ENCODE measurements around the gene OVCH1.
"Not testable (repeated sequence)": the region's sequence is repeated elsewhere in the genome, so short reads cannot be mapped to it uniquely, and the experiment has no call there.

OVCH1 gene

DNA sequence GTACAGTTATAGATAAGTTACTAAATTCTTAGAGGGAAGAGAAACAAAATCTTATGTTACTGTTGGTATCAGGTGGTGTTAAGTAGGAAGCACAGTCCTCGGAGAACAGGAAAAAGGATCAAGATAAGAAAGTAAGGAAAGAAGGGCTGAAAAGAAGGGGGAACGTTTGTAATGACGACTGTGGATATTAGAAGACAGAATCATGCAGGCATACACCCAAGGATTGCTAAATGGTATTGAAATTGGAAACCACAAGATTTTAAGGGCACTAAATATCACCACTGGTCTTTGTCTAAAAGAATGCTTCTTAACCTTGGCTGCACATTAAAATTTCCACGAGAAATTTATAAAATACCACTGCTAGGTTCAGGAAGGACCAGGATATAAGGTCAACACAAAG lies 82.4 kb downstream of the OVCH1 start:
- DNase-seq (ENCODE audit: low read depth, low spot score) = no peak

DNA sequence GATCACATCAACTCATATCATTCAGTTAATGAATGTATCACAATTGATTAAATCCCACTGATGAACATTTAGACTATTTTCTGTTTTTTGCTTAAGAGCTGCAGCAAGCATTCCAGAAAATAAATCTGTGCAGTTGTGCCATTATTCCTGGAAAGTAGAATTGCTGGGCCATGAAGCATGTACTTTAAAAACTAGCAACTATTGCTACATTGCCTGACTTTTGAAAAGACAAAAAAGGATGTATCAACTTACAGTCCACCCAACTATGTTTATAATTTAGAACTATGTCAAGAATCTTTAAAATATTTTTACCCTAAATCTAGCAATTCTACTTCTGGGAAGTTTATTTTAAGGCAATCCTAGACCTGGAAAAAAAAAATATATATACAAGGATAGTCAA lies 83.1 kb downstream of the OVCH1 start:
- no peak for DNase-seq (ENCODE audit: low read depth, low spot score)

DNA sequence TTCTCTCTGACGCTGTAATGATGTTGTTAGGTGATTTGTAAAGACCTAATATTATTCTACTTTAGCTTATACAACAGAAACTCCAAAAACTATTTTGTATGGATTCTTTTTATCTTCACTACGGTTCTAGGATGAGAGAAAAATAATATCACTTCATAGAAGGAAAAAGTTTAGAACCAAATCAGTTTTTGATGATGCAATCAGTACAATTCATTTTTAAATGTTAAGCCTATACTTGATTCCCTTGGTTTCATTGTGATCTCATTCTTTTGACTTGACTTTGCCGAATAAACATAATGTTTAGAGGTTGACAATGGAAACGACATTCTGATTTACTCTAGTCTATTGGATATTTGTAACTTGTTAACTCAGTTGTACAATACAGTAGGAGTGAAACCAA lies 91.9 kb downstream of the OVCH1 start:
- no peak for DNase-seq (ENCODE audit: low read depth, low spot score)

DNA sequence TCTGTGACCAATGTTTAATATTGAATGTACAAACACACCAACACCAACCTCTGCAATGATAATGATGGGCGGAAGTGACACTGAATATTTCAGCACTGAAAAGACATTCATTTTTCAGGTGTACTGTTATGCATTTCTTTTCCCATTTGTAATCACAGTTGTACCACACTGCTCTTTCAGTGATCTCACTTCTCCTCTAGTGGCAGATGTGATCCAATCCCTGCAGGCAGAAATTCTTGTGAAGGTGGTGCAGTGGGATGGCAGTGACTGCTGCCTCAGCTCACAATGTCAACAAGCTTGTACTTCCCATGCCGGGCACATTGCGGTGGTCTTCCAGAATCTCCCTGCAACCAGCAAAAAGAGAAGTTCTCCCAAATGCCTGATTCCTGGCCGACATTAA lies 93.5 kb downstream of the OVCH1 start:
- DNase-seq (ENCODE audit: low read depth, low spot score) = no peak

DNA sequence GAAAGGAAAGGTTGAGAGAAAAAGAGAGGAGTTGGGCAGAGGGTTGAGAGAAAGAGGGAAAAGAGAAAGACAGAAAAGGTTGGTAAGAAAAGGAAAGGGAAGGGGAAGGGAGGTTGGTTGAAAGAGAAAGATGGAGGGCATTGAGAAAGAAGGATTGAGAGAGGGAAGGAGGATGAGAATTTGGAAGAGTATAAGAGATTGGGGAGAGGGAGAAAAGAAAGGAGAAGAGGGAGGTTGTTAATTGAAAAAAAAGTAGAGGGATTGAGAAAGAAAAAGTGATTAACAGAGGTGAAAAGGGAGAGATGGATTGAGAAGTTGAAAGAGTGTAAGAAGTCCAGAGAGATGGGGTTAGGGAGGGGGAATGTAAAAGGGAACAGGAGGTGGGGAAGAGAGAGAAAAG lies 95.0 kb downstream of the OVCH1 start:
- no peak for DNase-seq (ENCODE audit: low read depth, low spot score)

DNA sequence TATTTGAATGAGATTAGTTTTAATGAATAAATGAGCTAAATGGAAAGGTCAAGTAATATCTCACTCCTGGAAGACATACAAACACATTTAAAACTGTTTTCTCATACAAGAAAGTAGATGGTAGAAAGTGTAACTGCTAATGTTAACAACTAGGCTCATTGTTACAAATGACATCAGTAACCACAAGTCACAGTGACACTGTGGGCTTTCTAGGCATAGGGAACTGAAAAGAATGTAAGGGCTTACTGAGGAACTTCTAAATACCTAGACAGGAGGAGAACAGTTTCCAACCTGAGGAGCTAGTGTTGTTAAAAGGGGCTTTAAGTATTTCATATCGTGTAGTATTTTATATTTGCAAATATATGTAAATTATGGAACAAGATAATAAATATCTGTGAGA lies 99.0 kb downstream of the OVCH1 start:
- no peak for DNase-seq (ENCODE audit: low read depth, low spot score)

DNA sequence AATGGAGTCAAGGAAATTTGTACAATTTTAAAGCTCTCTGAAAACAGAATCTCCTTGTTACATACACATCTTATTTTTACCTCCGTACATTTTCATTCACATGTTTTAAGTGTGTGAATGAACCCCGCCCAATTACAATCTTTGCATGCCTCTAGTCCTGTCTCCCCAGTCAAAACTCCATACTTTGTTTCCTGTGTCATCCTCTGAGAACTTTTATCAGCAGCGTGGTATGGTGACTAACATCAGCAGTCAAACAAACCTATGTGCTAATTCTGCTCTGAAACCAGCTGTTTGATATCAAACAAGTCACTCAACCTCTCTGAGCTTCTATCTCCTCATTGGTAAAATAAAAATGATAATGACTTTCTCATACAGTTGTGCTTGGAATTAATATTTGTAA lies 100.7 kb downstream of the OVCH1 start:
- DNase-seq (ENCODE audit: low read depth, low spot score) = no peak

DNA sequence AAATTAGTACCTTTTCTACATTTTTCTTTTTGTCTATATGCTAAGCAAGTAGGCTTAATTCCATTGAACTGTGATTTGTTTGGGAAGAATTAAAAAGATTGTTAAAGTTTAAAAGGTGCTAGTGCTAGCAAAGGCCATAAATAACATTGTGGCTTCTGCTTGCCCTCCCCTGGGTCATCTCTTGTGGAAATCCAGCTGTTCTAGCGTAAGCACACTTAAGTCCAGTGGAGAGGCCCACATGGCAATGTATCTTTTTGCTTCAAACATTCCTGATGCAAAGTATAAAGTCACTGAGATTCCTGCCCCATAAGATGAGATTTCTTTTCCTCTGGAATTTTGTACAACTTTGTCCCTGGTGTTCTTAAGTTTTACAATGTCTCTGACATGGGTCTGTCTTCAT lies 102.1 kb downstream of the OVCH1 start:
- no peak for DNase-seq (ENCODE audit: low read depth, low spot score)

DNA sequence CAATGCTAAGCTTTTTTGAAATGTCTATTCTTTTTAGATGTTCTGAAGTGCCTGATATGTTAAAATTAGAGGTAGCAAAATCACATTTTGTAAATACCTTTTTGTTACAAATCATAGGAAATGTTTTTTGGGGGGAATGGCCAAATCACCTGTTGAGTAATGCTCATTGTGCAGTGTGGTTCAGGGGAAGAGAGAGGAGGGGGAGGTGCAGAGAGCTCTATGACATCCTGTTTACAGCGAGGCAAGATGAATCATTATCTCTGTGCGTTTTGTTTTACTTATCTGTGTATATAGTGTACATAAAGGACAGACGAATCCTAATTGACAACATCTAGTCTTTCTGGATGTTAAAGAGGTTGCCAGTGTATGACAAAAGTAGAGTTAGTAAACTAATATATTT lies 107.1 kb downstream of the OVCH1 start:
- DNase-seq (ENCODE audit: low read depth, low spot score) = not testable (repeated sequence)

DNA sequence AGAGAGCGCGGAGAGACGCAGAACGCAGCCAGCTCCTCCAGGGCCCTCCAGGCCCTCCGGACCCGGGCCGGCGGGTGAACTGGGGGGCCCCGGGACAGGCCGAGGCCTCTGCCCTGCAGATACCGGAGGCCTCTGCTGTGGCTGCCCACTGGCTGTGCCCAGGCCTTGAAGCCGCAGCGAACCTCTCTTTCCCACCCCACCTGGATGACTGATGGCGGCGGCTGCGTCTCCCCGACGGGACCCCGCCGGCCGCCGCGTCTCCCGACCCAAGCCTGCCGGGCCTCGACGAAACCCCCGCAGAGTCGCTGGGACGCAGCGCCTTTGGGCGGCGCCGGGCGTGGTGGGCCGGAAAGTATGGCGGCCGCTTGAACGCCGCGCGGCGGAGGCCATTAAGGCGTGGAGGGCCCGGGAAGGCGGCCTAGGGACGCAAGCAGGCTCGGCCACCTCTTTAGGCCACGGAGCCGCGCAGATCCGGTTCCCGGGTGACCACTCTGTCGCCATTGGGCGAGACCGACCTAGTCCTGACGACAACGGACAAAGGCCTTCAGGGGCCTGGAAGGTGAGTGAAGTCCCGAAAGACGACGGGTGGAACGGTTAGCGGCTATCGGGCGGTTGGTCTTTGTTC lies 108.1 kb downstream of the OVCH1 start:
- no peak for DNase-seq (ENCODE audit: low read depth, low spot score)

DNA sequence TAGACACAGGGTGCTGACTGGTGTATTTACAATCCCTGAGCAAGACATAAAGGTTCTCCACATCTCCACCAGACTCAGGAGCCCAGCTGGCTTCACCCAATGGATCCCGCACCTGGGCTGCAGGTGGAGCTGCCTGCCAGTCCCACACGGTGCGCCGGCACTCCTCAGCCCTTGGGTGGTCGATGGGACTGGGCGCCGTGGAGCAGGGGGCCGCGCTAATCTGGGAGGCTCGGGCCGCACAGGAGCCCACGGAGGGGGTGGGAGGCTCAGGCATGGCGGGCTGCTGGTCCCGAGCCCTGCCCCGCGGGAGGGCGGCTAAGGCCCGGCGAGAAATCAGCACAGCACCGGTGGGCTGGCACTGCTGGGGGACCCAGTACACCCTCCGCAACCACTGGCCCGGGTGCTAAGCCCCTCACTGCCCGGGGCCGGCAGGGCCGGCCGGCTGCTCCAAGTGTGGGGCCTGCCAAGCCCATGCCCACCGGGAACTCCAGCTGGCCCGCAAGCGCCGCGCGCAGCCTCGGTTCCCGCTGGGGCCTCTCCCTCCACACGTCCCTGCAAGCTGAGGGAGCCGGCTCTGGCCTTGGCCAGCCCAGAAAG lies 111.3 kb downstream of the OVCH1 start:
- not testable (repeated sequence) for DNase-seq (ENCODE audit: low read depth, low spot score)

DNA sequence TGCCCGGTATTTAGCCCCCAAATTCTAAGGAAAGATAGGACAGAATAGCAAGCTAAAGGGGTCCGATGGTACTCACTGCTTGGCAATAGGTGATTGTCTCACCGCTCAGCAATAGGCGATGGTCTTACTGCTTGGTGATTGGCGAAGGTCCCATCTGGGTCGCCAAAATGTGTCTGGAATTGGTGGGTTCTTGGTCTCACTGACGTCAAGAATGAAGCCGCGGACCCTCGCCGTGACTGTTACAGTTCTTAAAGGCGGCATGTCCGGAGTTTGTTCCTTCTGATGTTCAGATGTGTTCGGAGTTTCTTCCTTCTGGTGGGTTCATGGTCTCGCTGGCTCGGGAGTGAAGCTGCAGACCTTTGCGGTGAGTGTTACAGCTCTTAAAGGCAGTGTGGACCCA lies 112.3 kb downstream of the OVCH1 start:
- DNase-seq (ENCODE audit: low read depth, low spot score) = not testable (repeated sequence)

DNA sequence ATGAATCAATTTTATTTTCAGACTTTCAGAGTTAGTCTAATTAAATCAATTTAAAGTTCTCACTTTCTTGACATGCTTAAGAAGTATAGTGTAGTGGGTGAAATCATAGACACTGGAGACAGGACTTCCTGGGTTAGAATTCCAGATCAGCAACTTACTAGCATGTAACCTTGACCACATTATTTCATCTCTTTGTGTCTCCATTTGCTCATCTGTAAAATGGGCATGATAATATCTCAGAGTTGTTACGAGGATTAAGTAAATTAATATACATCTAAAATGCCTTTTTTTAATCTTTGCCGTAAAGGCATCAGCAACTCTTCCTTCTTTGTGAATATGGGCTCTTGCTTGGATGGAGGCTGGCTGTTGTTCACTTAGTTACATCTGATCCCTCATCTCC lies 115.2 kb downstream of the OVCH1 start:
- DNase-seq (ENCODE audit: low read depth, low spot score) = no peak

DNA sequence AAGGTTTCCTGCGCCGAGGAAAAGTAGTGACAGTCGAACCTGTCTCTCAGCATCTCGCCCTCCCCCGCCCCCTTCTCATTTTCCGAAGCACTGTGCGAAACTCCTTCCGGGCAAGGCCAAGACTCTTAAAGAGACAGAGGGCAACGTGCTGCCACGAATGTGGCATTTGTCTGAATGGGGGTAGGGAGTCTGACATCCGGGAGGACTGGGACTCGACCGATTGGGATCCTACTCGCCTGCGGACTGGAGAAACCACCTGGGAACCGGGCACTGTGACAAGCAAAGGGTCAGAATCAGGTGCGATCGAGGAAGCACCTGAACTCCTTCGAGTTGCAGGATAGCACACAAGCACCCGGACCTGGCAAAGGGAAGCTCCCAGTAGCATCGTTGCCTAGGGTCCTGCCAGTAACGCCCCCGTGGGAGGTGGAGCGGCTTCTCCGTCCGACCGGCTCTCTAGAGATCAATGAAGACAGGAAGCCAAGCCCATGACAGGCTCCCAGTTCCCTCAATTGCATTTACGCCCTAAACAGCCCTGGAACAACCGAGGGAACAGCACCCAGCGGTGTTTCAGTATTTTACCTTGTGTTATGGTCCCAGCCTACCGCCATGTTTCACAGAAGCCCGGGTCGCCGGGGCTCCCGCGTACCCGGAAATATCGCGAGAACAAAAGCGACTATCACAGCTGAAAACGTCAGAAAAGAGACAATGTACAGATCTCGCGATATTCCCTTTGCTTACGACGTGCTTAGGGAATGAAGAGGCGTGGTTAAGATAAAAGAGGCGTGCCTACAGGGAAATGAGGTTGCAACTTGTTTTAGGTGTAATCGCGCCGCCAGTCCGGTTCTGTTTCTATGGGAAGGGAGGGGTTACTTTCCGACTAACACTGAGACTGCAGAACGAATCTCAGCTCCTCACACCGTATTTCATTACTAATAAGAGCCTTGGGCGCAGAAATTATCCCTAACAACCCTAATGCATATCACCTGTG lies 116.7 kb downstream of the OVCH1 start, which contains the start of gene ERGIC2:
Gene ERGIC2, minus strand, starts transcription at position 637 of the 988 bp plus-strand sequence. CDS start 9,539 bp downstream, outside the sequence.
- DNase-seq (ENCODE audit: low read depth, low spot score) = peak; percentile 85

All from activated CD4-positive, CD25-positive, alpha-beta regulatory T cell treated with anti-CD3 and anti-CD28 coated beads, Interleukin-2, amount 50 U/mL, for 16 hours (primary cell).